HG03432 (cell line): Measurements from ENCODE around the gene STK32B.
"Not testable (repeated sequence)": the region's sequence is repeated elsewhere in the genome, so short reads cannot be mapped to it uniquely, and the experiment has no call there.

ENCODE experiments used
- ATAC-seq: cut with Tn5 transposase; IDR thresholded peaks from one replicate; pipeline ENCODE4 v1.9.1; 2021; ENCODE audit warnings: mild to moderate bottlenecking, moderate library complexity; ENCODE audit not compliant: unreplicated experiment

STK32B gene

GRCh38 chr4:5247735-5248134 is 196.5 kb downstream of the STK32B start:
- ATAC-seq, result no peak

GRCh38 chr4:5249727-5250126 is 198.4 kb downstream of the STK32B start:
- no peak for ATAC-seq

DNA sequence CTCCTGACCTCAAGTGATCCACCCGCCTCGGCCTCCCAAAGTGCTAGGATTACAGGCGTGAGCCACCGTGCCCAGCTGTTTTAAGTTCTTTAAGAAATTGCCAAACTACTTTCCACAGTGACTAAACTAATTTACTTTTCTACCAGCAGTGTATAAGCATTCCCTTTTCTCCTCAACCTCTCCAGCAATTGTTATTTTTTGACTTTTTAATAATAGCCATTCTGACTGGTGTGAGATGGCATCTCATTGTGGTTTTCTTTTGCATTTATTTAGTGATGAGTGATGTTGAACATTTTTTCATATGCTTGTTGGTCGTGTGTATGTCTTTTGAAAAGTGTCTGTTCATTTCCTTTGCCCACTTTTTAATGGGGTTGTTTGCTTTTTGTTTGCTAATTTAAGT is 199.3 kb downstream of the STK32B start:
- ATAC-seq, result not testable (repeated sequence)

GRCh38 chr4:5256421-5256820 is 205.1 kb downstream of the STK32B start:
- no peak for ATAC-seq

DNA sequence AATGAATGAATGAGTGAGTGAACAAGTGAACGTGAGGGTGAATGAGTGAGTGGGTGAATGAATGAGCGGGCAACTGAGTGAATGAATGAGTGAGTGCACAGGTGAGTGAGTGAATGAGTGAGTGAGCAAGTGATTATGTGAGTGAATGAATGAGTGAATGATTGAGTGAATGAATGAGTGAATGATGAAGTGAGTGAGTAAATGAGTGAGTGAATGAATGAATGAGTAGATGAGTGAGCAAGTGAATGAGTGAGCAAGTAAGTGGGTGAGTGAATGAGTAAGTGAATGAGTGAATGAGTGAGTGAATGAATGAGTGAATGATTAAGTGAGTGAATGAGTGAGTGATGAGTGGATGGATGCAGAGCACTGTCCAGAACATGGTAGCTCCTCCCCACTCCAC is 205.8 kb downstream of the STK32B start:
- no peak for ATAC-seq

DNA sequence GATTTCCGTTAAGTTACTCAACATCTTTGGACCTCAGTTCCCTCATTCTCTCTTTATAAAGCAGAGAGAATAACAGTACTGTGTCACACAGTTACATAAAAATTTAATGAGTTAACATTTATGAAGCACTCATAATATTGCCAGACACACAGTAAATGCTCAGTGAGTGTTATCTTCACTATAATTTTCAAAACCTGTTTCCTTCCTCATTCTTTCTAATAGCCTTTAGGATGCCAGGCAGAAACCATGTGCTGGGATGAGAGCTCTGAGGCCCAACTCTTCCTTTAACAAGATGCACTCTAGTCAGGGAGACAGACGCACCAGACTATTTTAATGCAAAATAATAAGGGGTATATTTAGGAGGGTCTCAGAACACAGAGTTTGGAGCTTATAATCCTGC is 208.2 kb downstream of the STK32B start:
- no peak for ATAC-seq

GRCh38 chr4:5260121-5260520 is 208.8 kb downstream of the STK32B start:
- no peak for ATAC-seq

- ATAC-seq, result no peak
Measured at GRCh38 chr4:5261866-5262265, 210.6 kb downstream of the STK32B start.

DNA sequence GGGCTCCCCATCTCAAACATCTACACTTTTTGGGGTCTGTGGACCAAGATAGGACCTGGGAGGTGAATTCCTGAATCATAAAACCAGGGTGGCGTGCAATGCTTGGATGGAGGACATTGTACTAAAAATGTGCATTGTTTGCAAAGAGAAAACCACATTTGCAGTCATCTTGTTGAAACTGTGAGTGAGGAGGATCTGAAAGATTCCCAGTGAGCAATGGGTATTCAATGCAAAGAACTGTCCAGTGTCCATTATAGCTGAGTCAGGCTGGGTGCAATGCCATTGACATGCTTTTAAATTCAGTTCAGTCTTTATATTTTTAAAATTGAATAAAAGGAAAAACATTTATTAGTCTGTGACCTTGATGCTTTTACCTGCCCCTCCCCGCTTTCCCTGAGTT is 215.7 kb downstream of the STK32B start:
- ATAC-seq, result no peak

DNA sequence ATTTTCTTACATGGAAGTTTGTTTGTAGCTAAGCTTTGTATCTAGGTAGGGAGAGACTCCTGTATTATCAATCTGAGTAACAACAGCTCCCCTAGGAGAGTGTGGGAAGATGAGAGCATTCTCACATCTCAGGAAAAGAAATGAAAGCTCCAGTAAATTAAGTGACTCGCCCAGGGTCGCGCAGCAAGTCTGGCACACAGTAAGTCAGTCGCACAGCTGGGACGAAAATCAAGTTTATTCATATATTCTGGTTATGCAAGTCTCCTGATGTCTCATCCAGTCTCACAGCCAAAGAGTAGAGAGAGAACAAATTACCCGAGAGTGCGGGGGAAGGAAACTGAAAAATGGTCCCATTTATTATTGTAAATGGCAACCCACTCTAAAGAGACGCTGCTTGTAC is 216.1 kb downstream of the STK32B start:
- ATAC-seq, result no peak

DNA sequence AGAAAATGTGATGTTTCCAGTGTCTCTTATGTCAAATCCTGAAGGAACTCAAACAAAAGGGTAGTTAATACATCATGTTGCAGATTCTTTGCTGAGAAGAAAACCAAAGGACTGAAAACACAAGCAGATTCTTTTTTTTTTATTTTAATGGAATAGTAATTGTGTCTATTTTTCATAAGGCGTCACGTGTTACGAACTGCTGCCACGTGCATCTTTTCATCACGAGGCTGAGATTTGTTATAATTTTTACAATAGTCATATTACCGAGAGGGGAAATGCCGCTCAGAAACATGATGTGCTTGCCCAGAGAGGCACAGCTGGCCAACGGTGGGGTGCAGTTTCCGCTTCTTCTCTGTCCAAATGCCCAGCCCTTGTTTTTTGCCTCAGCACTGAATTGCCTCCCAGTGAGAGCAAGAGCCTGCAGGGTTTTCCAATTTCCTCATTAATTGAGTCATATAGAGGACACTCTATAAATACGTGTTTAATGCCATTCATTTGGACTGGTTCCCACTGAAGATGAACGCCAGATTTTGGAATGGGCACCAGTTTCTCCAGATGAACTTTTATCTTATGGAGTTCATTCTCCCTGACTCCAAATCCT is 225.3 kb downstream of the STK32B start:
- no peak for ATAC-seq

DNA sequence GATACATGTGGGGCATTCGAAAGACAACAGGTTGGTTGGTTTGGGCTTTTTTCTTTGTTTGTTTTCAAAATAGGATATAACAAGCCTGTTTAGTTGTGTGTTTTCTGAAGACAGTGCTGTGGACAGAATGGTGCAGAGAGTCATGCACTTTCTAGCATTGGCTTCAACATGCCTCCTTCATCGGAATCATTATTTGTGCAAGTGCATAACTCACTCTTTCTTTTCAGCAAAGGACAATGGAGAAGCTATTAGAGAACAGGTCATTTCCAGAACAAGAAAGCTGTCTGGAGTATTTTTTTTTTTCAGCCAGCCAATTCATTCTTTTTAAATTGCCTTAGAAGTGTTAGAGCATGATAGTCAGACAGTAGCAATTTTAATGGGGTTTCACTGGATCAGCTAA is 225.8 kb downstream of the STK32B start:
- no peak for ATAC-seq

DNA sequence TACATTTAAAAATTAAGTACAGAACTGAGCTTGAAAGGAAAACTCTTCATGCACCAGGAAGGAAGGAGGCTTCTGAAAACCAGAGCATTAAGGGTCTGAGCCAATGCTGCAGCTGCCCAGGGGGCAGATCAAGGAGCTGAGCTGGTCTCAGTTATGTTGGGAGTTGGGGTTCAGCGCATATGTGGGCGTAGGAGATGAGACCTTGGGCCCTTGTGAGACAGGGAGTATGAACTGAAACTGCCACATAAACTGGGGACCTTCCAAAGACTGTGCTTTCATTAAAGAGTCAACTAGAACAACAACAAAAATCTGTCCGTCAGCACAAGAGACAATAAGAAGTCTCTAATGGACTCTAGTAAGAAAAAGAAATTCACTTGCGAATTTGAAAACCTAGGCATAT is 226.9 kb downstream of the STK32B start:
- no peak for ATAC-seq

DNA sequence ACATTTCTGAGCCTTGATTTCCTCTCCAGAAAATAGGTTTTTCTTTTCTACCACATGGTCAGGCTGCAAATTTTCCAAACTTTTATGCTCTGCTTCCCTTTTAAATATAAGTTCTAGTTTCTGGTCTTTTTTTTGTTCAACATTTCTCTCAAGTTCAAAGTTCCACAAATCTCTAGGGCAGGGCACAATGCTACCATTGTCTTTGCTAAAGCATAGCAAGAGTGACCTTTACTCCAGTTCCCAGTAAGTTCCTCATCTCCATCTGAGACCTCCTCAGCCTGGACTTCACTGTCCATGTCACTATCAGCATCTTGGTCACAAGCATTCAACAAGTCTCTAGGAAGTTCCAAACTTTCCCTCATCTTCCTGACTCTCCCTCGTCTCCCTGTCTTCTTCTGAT is 228.8 kb downstream of the STK32B start:
- not testable (repeated sequence) for ATAC-seq

DNA sequence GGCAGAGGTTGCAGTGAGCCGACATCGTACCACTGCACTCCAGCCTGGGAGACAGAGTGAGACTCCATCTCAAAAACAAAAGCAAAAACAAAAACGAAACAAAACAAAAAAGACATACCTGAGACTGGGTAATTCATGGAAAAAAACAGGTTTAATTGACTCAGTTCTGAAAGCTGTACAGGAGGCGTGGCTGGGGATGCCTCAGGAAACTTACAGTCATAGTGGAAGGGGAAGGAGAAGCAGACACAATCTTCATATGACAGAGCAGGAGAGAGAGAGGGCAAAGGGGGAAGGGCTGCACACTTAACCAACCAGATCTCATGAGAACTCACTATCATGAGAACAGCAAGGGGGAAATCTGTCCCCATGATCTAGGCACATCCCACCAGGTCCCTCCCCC is 229.5 kb downstream of the STK32B start:
- no peak for ATAC-seq

- ATAC-seq, result no peak
Measured at GRCh38 chr4:5283837-5284236, 232.6 kb downstream of the STK32B start.

DNA sequence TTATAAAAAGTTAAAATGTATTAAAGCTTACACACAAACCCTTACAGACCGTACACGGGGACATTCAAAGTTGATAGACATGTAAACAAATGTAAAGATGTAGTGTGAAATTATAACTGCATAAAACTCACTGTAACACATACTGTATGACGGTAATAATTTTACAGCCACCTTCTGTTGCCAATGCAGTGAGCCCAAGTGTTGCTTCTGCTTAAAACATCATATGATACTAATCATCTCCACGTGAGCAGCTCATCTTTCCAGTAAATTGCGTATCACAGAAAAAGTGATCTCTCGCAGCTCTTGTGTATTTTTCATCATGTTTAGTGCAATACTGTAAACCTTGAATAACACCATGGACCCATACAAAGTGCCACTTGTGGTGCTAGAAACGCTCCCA is 233.2 kb downstream of the STK32B start:
- no peak for ATAC-seq

DNA sequence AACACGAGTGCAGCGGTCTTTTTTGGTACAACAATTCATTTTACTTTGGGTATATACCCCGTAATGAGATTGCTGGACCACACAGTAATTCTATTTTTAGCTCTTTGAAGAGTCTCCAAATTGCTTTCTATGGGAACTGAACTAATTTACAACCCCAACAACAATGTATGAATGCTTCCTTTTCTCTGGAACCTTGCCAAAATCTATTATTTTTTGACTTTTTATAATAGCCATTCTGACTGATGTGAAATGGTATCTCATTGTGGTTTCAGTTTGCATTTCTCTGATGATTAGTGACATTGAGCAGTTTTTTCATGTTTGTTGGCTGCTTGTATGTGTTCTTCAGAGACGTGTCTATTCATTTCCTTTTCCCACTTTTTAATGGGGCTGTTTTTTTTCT is 240.8 kb downstream of the STK32B start:
- ATAC-seq, result no peak

DNA sequence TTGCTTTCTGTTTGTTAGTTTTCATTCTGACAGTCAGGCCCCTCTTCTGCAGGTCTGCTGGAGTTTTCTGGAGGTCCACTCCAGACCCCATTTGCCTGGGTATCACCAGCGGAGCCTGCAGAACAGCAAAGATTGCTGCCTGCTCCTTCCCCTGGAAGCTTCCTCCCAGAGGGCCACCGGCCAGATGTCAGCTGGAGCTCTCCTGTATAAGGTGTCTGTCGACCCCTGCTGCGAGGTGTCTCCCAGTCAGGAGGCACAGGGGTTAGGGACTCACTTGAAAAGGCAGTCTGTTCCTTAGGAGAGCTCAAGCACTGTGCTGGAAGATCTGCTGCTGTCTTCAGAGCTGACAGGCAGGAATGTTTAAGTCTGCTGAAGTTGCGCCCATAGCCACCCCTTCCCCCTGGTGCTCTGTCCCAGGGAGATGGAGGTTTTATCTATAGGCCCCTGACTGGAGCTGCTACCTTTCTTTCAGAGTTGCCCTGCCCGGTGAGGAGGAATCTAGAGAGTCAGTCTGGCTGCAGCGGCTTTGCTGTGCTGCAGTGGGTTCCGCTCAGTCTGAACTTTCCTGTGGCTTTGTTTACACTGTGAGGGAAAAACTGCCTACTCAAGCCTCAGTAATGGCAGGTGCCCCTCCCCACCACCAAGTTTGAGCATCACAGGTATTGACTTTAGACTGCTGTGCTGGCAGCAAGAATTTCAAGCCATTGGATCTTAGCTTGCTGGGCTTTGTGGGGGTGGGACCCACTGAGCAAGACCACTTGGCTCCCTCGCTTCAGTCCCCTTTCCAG is 246.9 kb downstream of the STK32B start:
- ATAC-seq, result not testable (repeated sequence)

GRCh38 chr4:5300283-5300682 is 249.0 kb downstream of the STK32B start:
- no peak for ATAC-seq

DNA sequence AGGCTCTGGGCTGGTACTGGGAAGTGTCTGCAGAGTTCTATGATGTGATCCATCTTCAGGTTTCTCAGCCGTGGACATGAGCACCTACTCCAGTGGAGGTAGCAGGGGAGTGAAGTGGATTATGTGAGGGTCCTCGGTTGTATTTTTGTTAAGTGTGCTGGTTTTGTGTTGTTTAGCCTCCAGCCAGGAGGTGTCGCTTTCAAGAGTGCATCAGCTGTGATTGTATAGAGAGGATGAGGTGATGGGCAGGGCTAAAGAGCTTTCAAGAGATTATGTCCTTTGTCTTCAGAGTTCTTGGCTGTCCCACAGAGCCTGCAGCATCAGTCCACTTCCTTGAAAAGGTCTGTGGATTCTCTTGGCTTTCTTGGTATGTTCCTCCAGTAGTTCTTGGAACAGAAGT is 256.6 kb downstream of the STK32B start:
- no peak for ATAC-seq

DNA sequence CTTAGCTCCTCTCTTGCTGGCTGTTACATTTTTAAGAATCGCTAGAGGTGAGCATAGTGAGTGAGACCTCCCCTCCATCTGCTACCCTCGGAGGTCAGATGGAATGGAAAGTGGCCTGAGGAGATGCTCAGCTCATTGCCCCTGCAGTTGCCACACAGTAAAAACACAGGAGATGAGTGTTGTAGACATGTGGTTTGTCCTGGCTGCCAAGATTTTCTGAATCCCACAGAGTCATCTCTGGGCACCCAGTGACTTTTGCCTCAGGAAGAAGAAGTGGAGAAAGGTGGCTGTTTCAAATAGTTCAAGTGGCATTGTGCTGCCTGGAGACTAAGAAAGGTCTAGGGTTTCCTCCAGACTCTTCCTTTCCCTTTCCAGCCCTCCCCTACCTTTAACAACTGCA is 271.0 kb downstream of the STK32B start:
- no peak for ATAC-seq
